Activated CD4-positive, alpha-beta T cell treated with anti-CD3 and anti-CD28 coated beads, Interleukin-2, amount 50 U/mL, for 1 hour (primary cell): ENCODE results near the gene FAM193B.
A peak's percentile ranks its signal among the peaks of the same experiment; 100 is the strongest.

Source experiments
- DNase-seq: peaks from one replicate; pipeline ENCODE4 v3.0.0-alpha.2; 2020

The FAM193B gene

GRCh38 chr5:177554474-177555111 is at the start of gene FAM193B:
Gene FAM193B, minus strand, starts transcription at chr5:177554563. Its CDS starts 105 bp downstream, at chr5:177554458.
- DNase-seq: peak; percentile 94

DNA sequence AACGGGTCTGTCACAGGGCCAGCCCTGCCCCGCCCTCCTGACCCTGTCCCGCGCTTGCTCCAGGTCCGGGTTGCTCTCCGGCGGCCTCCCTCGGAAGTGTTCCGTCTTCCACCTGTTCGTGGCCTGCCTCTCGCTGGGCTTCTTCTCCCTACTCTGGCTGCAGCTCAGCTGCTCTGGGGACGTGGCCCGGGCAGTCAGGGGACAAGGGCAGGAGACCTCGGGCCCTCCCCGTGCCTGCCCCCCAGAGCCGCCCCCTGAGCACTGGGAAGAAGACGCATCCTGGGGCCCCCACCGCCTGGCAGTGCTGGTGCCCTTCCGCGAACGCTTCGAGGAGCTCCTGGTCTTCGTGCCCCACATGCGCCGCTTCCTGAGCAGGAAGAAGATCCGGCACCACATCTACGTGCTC is 49.8 kb upstream of the FAM193B start:
- no peak for DNase-seq

DNA sequence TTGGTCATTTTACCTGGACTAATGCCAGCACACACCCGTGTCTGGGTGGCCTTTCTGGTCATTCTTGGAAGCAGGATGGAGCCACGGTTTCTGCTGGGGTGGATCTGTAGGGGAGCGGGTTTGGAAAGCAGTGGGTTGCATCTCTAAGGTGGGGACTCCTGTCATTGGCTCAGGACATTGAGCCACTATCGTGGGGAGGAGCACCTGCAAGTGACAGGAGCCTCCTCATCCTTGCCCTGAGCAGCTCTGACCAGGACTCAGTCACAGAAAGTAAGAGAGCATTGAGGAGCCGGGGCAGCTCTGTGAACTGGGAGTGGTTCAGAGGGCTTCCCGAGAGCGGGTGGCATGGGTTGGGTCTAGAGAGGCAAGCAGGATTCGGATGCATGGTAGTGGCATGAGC is 49.3 kb upstream of the FAM193B start:
- DNase-seq: no peak

DNA sequence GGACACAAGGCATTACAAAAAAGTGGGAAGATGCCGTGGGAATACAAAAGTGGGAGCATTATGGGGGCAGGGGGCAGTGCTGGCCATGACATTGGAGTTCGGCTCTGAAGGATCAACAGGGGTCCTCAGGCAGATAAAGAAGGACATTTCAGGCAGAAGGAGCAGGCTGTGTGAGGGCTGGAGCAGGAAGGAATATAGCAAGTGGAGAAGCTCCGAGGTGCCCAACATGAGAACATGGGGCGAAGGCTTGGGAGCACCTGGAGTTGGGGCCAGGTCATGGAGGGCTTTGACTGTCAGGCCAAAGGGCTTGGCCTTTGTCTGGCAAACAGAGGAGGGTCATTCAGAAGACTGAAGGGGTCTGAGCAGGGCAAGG is 48.1 kb upstream of the FAM193B start:
- no peak for DNase-seq

- DNase-seq: no peak
These were observed 47.5 kb upstream of the FAM193B start for GRCh38 chr5:177601577-177602457.

- no peak for DNase-seq
These were observed 46.8 kb upstream of the FAM193B start for GRCh38 chr5:177601126-177601525.

GRCh38 chr5:177600508-177601018 is 46.2 kb upstream of the FAM193B start:
- DNase-seq: no peak

DNA sequence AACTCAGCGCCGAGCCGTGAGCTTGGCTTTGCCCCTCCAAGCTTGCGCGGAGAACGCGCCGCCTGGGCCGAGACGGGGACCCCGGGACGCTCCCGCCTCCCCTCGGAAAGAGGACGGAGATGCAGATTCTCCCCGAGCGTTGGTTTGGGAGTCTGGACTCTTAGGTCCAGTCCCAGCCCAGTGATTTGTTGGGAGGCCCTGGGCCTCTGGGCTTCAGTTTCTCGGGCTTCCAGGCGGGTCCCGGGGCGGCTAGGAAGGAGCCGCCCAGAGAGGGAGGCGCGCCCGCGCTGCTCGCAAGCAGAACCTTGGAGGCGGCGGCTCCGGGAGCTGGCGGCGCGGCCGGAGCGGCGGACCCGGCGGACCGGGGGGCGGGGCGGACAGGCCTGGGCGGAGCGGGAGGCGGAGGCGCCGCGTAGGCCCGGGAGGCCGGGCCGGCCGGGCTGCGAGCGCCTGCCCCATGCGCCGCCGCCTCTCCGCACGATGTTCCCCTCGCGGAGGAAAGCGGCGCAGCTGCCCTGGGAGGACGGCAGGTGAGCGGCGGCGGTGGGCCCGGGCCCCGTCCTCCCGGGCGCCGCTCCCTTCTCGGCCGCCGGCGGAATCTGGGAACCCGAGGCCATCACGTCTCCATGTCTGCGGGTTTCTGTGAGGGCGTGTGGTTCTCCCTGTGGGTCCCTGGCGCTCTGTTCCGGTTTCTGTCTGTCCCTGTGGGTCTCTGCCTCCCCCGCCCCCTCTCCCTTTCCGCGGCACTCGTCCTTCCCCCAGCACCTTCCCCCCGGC is 45.6 kb upstream of the FAM193B start, which contains the start of gene B4GALT7:
TSS of gene B4GALT7 (plus strand) at position 402 of the 777 bp plus-strand sequence. CDS start at position 481, 79 bp downstream.
- DNase-seq: peak; percentile 86

GRCh38 chr5:177598477-177598876 is 44.1 kb upstream of the FAM193B start:
- no peak for DNase-seq

DNA sequence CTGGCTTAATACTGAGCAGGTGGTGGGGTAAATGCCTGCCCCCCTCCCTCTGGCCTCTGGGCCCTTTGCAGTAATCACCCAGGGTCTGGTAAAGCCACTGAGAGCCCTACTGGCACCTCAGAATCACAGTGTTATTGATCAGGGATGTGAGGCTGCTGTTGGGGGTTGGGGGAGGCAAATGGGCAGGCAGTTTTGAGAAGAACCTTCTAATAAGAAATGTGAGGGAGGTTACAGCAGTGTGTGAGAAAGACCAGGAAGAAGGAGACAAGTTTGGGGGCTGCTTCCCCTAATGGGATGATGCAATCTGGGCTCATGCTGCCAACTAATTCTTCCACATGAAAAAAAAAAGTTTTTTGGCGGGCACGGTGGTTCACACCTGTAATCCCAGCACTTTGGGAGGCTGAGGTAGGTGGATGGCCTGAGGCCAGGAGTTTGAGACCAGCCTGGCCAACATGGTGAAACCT is 42.4 kb upstream of the FAM193B start:
- no peak for DNase-seq

- no peak for DNase-seq
These were observed 41.8 kb upstream of the FAM193B start for GRCh38 chr5:177595991-177596774.

- no peak for DNase-seq
These were observed 40.7 kb upstream of the FAM193B start for GRCh38 chr5:177595026-177595585.

DNA sequence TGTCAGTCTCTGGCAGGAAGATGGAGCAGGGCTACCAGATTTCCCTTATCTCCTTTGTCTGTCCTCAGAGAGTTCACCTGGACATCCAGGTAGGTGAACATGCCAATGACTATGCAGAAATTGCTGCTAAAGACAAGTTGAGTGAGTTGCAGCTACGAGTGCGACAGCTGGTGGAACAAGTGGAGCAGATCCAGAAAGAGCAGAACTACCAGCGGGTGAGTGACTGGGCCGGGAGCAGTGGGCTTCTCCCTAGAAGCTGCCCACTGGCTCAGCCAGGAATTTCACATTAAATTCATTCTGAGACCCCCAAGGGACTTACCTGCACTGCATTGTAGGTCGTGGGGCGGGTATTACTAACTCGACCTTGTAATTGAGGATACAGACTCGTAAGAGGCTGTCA is 39.7 kb upstream of the FAM193B start:
- no peak for DNase-seq

- no peak for DNase-seq
These were observed 39.1 kb upstream of the FAM193B start for GRCh38 chr5:177593511-177593910.

DNA sequence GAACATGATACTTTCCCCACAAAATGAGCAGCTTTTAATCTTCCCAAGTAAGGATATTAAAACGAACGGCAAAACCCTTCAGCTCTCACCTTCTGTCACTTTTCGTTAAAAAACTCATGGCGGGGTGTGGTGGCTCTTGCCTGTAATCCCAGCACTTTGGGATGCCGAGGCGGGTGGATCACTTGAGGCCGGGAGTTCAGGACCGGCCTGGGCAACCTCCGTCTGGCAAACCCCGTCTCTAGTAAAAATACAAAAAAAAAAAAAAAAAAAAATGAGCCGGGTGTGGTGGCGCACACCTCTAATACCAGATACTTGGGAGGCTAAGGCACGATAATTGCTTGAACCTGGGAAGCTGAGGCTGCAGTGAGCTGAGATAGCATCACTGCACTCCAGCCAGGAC is 38.5 kb upstream of the FAM193B start:
- DNase-seq: no peak

GRCh38 chr5:177592010-177592834 is 37.9 kb upstream of the FAM193B start, which contains the start of gene TMED9:
Gene TMED9, plus strand, starts transcription at chr5:177592203. Its CDS starts 12 bp downstream, at chr5:177592215.
- peak; percentile 85 for DNase-seq

GRCh38 chr5:177591690-177592009 is 37.3 kb upstream of the FAM193B start:
- DNase-seq: no peak

DNA sequence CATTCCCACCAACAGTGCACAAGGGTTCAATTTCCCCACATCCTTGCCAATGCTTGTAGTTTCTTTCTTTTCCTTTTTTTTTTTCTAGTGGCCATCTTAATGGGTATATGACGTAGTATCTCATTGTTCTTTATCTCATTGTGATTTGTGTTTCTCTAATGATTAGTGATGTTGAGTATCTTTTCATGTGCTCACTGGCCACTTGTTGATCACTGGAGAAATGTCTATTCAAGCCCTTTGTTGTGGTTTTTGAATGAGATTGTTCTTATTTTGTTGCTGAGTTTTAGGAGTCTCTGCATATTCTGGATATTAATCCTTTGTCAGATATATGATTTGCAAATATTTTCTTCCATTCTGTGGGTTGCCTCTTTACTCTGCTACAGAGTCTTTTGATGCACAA is 36.0 kb upstream of the FAM193B start:
- no peak for DNase-seq

GRCh38 chr5:177588413-177588909 is 34.1 kb upstream of the FAM193B start:
- DNase-seq: no peak

- no peak for DNase-seq
These were observed 24.0 kb upstream of the FAM193B start for GRCh38 chr5:177578316-177578715.

DNA sequence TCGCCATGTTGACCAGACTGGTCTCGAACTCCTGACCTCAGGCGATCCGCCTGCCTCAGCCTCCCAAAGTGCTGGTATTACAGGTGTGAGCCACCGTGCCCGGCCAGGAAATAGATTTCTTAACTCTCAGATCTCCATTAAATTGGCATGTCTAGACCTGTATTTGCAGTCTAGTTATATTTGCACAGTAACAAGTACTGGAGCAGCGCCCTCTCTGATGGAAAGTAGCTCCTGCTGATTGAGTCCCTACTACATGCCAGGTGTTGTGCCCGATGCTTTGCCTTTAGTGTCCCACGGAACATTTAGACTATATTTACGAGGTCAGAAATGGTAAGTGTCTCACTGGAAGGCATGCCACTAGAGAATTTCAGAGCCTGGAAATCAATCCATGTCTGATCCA is 21.8 kb upstream of the FAM193B start:
- DNase-seq: no peak
